Measurements from ENCODE around the gene PRR13. TPM values are rescaled to one million over a fixed set of nuclear protein-coding genes. Genes with fewer than 3 reads are reported as not detected.

PRR13 gene
- total RNA-seq, 4 donors from 2014 or later, result 24.9 to 72.9 (median 51.1) TPM

- H3K27me3 ChIP-seq, result no peaks in the 10 kb centered on the region
- no peak for DNase-seq
- 90 to 93% methylated on average over 7 of the region's 7 CpGs for WGBS, 2 donors
- H3K4me1 ChIP-seq, result peaks cover 12 to 43% (median 20%) of the 10 kb centered on the region in 3 donors
- no peaks in the 10 kb centered on the region for H3K9me3 ChIP-seq
- no peak overlapping the region for H3K27ac ChIP-seq
- TF ChIP-seq CTCF (IDR thresholded peaks at IDR 0.05) (no peak), POLR2A (IDR thresholded peaks at IDR 0.05) (no peak)
- peaks cover 10 to 53% (median 16%) of the 10 kb centered on the region in 3 donors for H3K36me3 ChIP-seq
- no peak overlapping the region for H3K4me3 ChIP-seq
- intact Hi-C loops (cut with DNase I), result loop anchor here (10.0 kb wide), 1 partner anchor 54 kb away; the partner anchor contains the start of genes NPFF and TARBP2
Observed at GRCh38 chr12:53450936-53451335, 9.4 kb downstream of the PRR13 start.

- 1 to 2% methylated on average over 7 to 9 of the region's 32 CpGs for WGBS, 2 donors
- intact Hi-C loops (cut with DNase I), result loop anchor here (10.0 kb wide), 1 partner anchor 53 kb away; the partner anchor contains the start of genes NPFF and TARBP2
- Histone ChIP-seq H3K4me3 (peak within 1 kb of the TSS; percentile 78 to 90 (median 85)), H3K4me1 (peaks cover 12 to 41% (median 20%) of the 10 kb centered on the region in 3 donors), H3K9me3 (no peaks in the 10 kb centered on the region), H3K27me3 (no peaks in the 10 kb centered on the region), H3K36me3 (peaks cover 15 to 53% (median 23%) of the 10 kb centered on the region in 3 donors), H3K27ac (peak within 1 kb of the TSS; percentile 95 to 99 (median 98))
- DNase-seq, result peak; percentile 87
- TF ChIP-seq CTCF (IDR thresholded peaks at IDR 0.05), result peak; percentile 77 to 96 (median 95)
- peak in 3 of 4 donors; percentile 62 to 76 (median 67) for TF ChIP-seq POLR2A (IDR thresholded peaks at IDR 0.05)
Observed at GRCh38 chr12:53451661-53452158, 10.2 kb downstream of the PRR13 start, which contains the start of gene PCBP2. TSS of gene PCBP2 (plus strand) at chr12:53452102. CDS start at chr12:53454801, 2,699 bp downstream.

GRCh38 chr12:53452159-53453077 lies 10.9 kb downstream of the PRR13 start:
- Histone ChIP-seq H3K27me3 (no peaks in the 10 kb centered on the region), H3K36me3 (peaks cover 19 to 53% (median 30%) of the 10 kb centered on the region in 3 donors), H3K27ac (peak overlapping the region; percentile 95 to 99 (median 98)), H3K4me1 (peaks cover 12 to 41% (median 20%) of the 10 kb centered on the region in 3 donors), H3K9me3 (no peaks in the 10 kb centered on the region), H3K4me3 (peak overlapping the region; percentile 78 to 90 (median 85))
- DNase-seq, result peak; percentile 49
- intact Hi-C loops (cut with DNase I), result loop anchor here (10.0 kb wide), 1 partner anchor 52 kb away; the partner anchor contains the start of genes NPFF and TARBP2
- no peak for TF ChIP-seq POLR2A (IDR thresholded peaks at IDR 0.05)
- peak in 5 of 6 experiments; percentile 13 to 59 (median 22) for TF ChIP-seq CTCF (IDR thresholded peaks at IDR 0.05)
- WGBS, 2 donors, result 0% methylated on average over 2 to 31 of the region's 82 CpGs

GRCh38 chr12:53453953-53454640 lies 12.6 kb downstream of the PRR13 start:
- H3K4me1 ChIP-seq, result peaks cover 12 to 41% (median 20%) of the 10 kb centered on the region in 3 donors
- peaks cover 32 to 53% (median 47%) of the 10 kb centered on the region in 3 donors for H3K36me3 ChIP-seq
- H3K27ac ChIP-seq, result peak overlapping the region in 1 of 4 donors; percentile 99
- H3K9me3 ChIP-seq, result no peaks in the 10 kb centered on the region
- intact Hi-C loops (cut with DNase I), result loop anchor here (10.0 kb wide), 1 partner anchor 51 kb away; the partner anchor contains the start of genes NPFF and TARBP2
- H3K4me3 ChIP-seq, result peak overlapping the region in 3 of 4 donors; percentile 84 to 90 (median 86)
- no peaks in the 10 kb centered on the region for H3K27me3 ChIP-seq
- WGBS, 2 donors, result 22 to 27% methylated on average over 6 of the region's 6 CpGs
- DNase-seq, result no peak
- no peak for TF ChIP-seq CTCF (IDR thresholded peaks at IDR 0.05)
- TF ChIP-seq POLR2A (IDR thresholded peaks at IDR 0.05), result no peak

All from esophagus squamous epithelium (tissue), 5 donors.